Measurements from ENCODE around the gene PLEKHM2. TPM values are rescaled to one million over a fixed set of nuclear protein-coding genes. Genes with fewer than 3 reads are reported as not detected.
A peak's percentile ranks its signal among the peaks of the same experiment; 100 is the strongest.

PLEKHM2 gene
- total RNA-seq, 1 experiment from 2014 or later = 45.9 TPM

DNA sequence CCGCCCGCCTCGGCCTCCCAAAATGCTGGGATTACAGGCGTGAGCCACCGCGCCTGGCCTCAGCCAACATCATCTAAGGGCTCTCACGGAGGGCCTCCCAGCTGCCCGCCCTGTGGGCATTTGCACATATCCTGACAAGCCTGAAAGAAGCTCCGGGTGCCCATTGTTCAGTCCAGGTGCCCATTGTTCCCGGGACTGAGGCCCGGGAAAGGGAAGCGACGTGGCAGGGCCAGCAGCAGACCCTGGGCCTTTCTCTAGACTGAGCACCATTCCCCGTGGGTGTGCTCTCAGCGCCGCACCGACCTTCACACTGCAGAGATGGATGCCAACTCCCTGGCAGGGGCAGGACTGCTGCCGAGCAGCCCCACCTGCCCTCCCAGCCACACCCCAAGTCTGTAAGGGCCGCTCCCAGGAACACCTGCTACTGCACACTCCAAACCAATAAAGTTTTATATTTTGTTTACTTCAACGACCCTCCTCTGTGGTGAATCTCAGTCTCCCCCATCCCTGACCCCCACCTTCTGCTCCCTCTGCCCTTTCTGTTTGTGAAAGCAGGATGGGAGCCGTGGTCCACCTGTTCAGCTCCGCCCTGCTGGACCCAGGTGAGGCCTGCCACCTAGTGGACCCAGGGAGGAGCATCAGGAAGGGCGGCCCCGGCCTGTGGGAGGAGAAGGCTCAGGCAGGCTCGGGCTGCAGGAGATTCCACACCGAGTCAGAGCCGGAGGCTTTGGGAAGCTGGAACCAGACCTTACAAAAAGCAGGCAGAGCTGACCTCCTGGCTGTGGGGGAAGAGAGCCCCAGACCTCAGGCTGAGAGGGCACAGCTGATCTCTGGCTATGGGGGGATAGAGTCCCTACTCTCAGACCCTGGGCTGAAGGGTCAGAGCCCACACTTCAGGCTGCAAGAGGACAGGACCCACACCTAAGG lies 57.1 kb downstream of the PLEKHM2 start:
- Histone ChIP-seq H3K23ac (ENCODE audit: insufficient read length, low read depth, low read length) (no peak overlapping the region), H2BK20ac (ENCODE audit: low read depth, low read length, poor library complexity, severe bottlenecking) (no peak overlapping the region), H2BK5ac (ENCODE audit: insufficient read length, low read length) (no peak overlapping the region), H4K91ac (ENCODE audit: insufficient read length, low read depth, low read length) (no peak overlapping the region), H2AK5ac (ENCODE audit: insufficient read length, low read length) (no peak overlapping the region), H3K79me1 (ENCODE audit: insufficient read depth, low read depth, low read length, poor library complexity, severe bottlenecking) (no peaks in the 10 kb centered on the region), H3K4me2 (ENCODE audit: insufficient read depth, insufficient read length, low read length) (no peak overlapping the region), H3K4ac (ENCODE audit: low read depth, low read length) (no peak overlapping the region), H3K27ac (ENCODE audit: insufficient read length, low read depth, low read length) (no peak overlapping the region), H3K23me2 (ENCODE audit: insufficient read length, low read depth, low read length, poor library complexity, severe bottlenecking) (no peaks in the 10 kb centered on the region), H4K5ac (ENCODE audit: insufficient read length, low read depth, low read length) (no peak overlapping the region), H3K14ac (ENCODE audit: insufficient read depth, low read length) (no peak overlapping the region), H2BK12ac (ENCODE audit: insufficient read length, low read depth, low read length) (no peak overlapping the region), H3K18ac (ENCODE audit: insufficient read length, low read depth, low read length) (no peak overlapping the region), H2BK120ac (ENCODE audit: low read depth, low read length, poor library complexity, severe bottlenecking) (no peak overlapping the region), H3T11ph (ENCODE audit: low read length) (no peak overlapping the region), H4K20me1 (ENCODE audit: control insufficient read depth, insufficient read depth, insufficient read length) (no peaks in the 10 kb centered on the region), H3K79me2 (ENCODE audit: insufficient read depth, low read length) (no peaks in the 10 kb centered on the region), H3K27me3 (ENCODE audit: insufficient read depth, low read length) (no peaks in the 10 kb centered on the region), H2BK15ac (ENCODE audit: low read depth, low read length) (no peak overlapping the region), H3K9ac (ENCODE audit: extremely low read depth, insufficient read length, low read length) (no peak overlapping the region), H2AFZ (ENCODE audit: low read length) (no peak overlapping the region), H3K56ac (ENCODE audit: insufficient read length, low read depth, low read length) (no peak overlapping the region), H3K4me1 (ENCODE audit: insufficient read depth, low read length) (no peaks in the 10 kb centered on the region), H3K9me3 (ENCODE audit: control insufficient read depth, low read depth, low read length) (no peaks in the 10 kb centered on the region), H4K8ac (replicated peaks; ENCODE audit: insufficient read length, low read depth, low read length) (no peak overlapping the region)
- Mint-ChIP-seq H3K27me3 (ENCODE audit: low read depth) (peaks cover 2% of the 10 kb centered on the region), H3K27ac (peak overlapping the region in 2 of 3 experiments; percentile 49 to 84; a peak in 2 of 7 replicates), H3K36me3 (ENCODE audit: insufficient read depth in 1 of 3, low read depth in 3 of 3) (no peaks in the 10 kb centered on the region), H3K9me3 (no peaks in the 10 kb centered on the region), H3K4me1 (peaks cover 15 to 29% of the 10 kb centered on the region in 2 experiments), H3K4me3 (peak overlapping the region in 1 of 2 experiments; percentile 48; a peak in 3 of 5 replicates)
- no CpG with 5 or more reads among the region's 27 CpGs for WGBS (ENCODE audit: extremely low coverage, insufficient read length, low lambda C conversion rate)
- TF ChIP-seq, protein P1, sequence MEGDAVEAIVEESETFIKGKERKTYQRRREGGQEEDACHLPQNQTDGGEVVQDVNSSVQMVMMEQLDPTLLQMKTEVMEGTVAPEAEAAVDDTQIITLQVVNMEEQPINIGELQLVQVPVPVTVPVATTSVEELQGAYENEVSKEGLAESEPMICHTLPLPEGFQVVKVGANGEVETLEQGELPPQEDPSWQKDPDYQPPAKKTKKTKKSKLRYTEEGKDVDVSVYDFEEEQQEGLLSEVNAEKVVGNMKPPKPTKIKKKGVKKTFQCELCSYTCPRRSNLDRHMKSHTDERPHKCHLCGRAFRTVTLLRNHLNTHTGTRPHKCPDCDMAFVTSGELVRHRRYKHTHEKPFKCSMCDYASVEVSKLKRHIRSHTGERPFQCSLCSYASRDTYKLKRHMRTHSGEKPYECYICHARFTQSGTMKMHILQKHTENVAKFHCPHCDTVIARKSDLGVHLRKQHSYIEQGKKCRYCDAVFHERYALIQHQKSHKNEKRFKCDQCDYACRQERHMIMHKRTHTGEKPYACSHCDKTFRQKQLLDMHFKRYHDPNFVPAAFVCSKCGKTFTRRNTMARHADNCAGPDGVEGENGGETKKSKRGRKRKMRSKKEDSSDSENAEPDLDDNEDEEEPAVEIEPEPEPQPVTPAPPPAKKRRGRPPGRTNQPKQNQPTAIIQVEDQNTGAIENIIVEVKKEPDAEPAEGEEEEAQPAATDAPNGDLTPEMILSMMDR (conservative IDR thresholded peaks at IDR 0.05) = peak; percentile 95
- DNase-seq = peak; percentile 92
